ENCODE data around the gene IRAK2. TPM values are rescaled to one million over a fixed set of nuclear protein-coding genes. Genes with fewer than 3 reads are reported as not detected.

The IRAK2 gene
- polyA plus RNA-seq, 12 donors, result 0.49 to 1.3 (median 0.78) TPM; not detected in 2

GRCh38 chr3:10281951-10282350, 117.2 kb downstream of the IRAK2 start:
- peak; percentile 14 for DNase-seq

GRCh38 chr3:10283638-10284037, 118.9 kb downstream of the IRAK2 start:
- no peak for DNase-seq

GRCh38 chr3:10284496-10284895, 119.8 kb downstream of the IRAK2 start:
- no peak for DNase-seq

- no peak for DNase-seq
Observed at GRCh38 chr3:10285272-10286132, 120.8 kb downstream of the IRAK2 start.

GRCh38 chr3:10286133-10286524, 121.4 kb downstream of the IRAK2 start:
- DNase-seq, result no peak

GRCh38 chr3:10286596-10287295, 122.0 kb downstream of the IRAK2 start:
- no peak for DNase-seq

- DNase-seq, result no peak
Observed at GRCh38 chr3:10287936-10288574, 123.3 kb downstream of the IRAK2 start.

GRCh38 chr3:10288575-10288960, 123.8 kb downstream of the IRAK2 start:
- DNase-seq, result no peak

- DNase-seq, result no peak
Observed at GRCh38 chr3:10289077-10289476, 124.4 kb downstream of the IRAK2 start.

- DNase-seq, result no peak
Observed at GRCh38 chr3:10289787-10290355, 125.2 kb downstream of the IRAK2 start.

GRCh38 chr3:10290481-10291176, 125.9 kb downstream of the IRAK2 start:
- no peak for DNase-seq

GRCh38 chr3:10291641-10292040, 126.9 kb downstream of the IRAK2 start:
- DNase-seq, result no peak

GRCh38 chr3:10292505-10293419, 128.0 kb downstream of the IRAK2 start, which contains the start of gene GHRL:
GHRL (minus strand) TSS chr3:10292947; CDS start chr3:10290180, 2,767 bp downstream.
- DNase-seq, result no peak

Other genes with a start within 250 kb of the IRAK2 start
- 10 to 100 TPM in 11 of 12 donors, not detected in 1; 15.8 to 42.8 (median 23.4) TPM for gene IL17RC, start 247.8 kb upstream of the IRAK2 start, polyA plus RNA-seq (ENCODE audit: insufficient read length in 12 of 12)
- gene CRELD1, start 231.1 kb upstream of the IRAK2 start, polyA plus RNA-seq (ENCODE audit: insufficient read length in 12 of 12), result 10 to 100 TPM in 11 of 12 donors, not detected in 1; 22.1 to 47.0 (median 31.3) TPM
- 1 to 10 TPM in 9 of 12 donors, under 1 TPM in 1, not detected in 2; 0.88 to 4.2 (median 1.8) TPM for gene PRRT3, start 212.5 kb upstream of the IRAK2 start, polyA plus RNA-seq (ENCODE audit: insufficient read length in 12 of 12)
- 10 to 100 TPM in 11 of 12 donors, not detected in 1; 33.9 to 49.8 (median 40.2) TPM for gene EMC3, start 178.1 kb upstream of the IRAK2 start, polyA plus RNA-seq (ENCODE audit: insufficient read length in 12 of 12)
- 100 to 1,000 TPM in 1 of 12 donors, 10 to 100 TPM in 5, 1 to 10 TPM in 6; 5.2 to 124 (median 10.0) TPM for gene FANCD2, start 138.5 kb upstream of the IRAK2 start, polyA plus RNA-seq (ENCODE audit: insufficient read length in 12 of 12)
- gene FANCD2OS, start 56.7 kb upstream of the IRAK2 start, polyA plus RNA-seq (ENCODE audit: insufficient read length in 12 of 12), result under 1 TPM in 1 of 12 donors, not detected in 11; 0.56 TPM
- gene BRK1, start 49.2 kb upstream of the IRAK2 start, polyA plus RNA-seq (ENCODE audit: insufficient read length in 12 of 12), result 100 to 1,000 TPM in 11 of 12 donors, not detected in 1; 106 to 195 (median 145) TPM
- 10 to 100 TPM in 11 of 12 donors, not detected in 1; 42.0 to 57.4 (median 46.9) TPM for gene VHL, start 23.1 kb upstream of the IRAK2 start, polyA plus RNA-seq (ENCODE audit: insufficient read length in 12 of 12)
- gene TATDN2, start 83.5 kb downstream of the IRAK2 start, polyA plus RNA-seq (ENCODE audit: insufficient read length in 12 of 12), result 10 to 100 TPM in 11 of 12 donors, not detected in 1; 16.5 to 25.2 (median 21.1) TPM
- gene GHRL, start 128.0 kb downstream of the IRAK2 start, polyA plus RNA-seq (ENCODE audit: insufficient read length in 12 of 12), result 1 to 10 TPM in 5 of 12 donors, under 1 TPM in 5, not detected in 2; 0.27 to 1.8 (median 1.0) TPM
- gene SEC13, start 156.2 kb downstream of the IRAK2 start, polyA plus RNA-seq (ENCODE audit: insufficient read length in 12 of 12), result 100 to 1,000 TPM in 6 of 12 donors, 10 to 100 TPM in 5, not detected in 1; 92.1 to 130 (median 107) TPM